Stimulated activated naive CD8-positive, alpha-beta T cell treated with anti-CD3 and anti-CD28 coated beads, Interleukin-15, Interleukin-2, amounts not matched to agents 100 ng/mL and 50 ng/mL, for 24 hours (primary cell): ENCODE results near the gene ZBTB46.

Experiments
- H3K27ac Mint-ChIP-seq: one replicate; pipeline ENCODE4 v1.8.0; 2021; ENCODE audit warnings: mild to moderate bottlenecking, mixed read lengths
- H3K27me3 Mint-ChIP-seq: one replicate; pipeline ENCODE4 v1.8.0; 2021; ENCODE audit warnings: mixed read lengths
- H3K36me3 Mint-ChIP-seq: one replicate; pipeline ENCODE4 v1.8.0; 2021; ENCODE audit warnings: low read depth, mixed read lengths
- H3K4me1 Mint-ChIP-seq: one replicate; pipeline ENCODE4 v1.8.0; 2021; ENCODE audit warnings: low read depth, mixed read lengths
- H3K4me3 Mint-ChIP-seq: one replicate; pipeline ENCODE4 v1.8.0; 2021; ENCODE audit warnings: mild to moderate bottlenecking, mixed read lengths
- H3K9me3 Mint-ChIP-seq: one replicate; pipeline ENCODE4 v1.8.0; 2021; ENCODE audit warnings: mixed read lengths

Gene ZBTB46

DNA sequence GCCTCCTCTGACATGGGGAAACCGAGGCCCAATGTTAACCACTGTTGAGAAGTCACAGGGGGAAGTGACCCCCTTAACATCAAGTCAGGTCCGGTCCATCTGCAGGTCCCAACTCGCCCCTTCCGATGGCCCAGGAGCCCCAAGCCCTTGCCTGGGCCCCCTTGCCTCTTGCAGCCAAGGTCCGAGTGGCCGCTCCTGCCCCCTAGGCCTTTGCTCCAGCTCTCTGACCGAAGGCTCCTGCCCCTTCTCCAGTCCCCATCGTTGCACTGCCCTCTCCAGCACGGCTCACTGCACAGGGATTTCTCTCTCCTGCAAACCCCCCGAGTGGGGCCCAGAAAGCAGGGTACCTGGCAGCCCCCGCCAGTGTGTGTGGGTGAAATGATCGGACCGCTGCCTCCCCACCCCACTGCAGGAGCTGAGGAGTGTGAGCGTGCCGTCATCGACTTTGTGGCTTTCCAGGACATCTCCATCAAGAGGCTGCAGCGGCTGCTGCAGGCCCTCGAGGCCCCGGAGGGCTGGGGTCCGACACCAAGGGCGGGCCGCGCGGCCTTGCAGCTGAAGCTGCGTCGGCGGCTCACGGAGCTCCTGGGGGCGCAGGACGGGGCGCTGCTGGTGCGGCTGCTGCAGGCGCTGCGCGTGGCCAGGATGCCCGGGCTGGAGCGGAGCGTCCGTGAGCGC, 133.1 kb downstream of the ZBTB46 start:
- H3K4me1 Mint-ChIP-seq: peaks cover 35% of the 10 kb centered on the region
- no peak overlapping the region for H3K27ac Mint-ChIP-seq
- no peak overlapping the region for H3K4me3 Mint-ChIP-seq
- no peaks in the 10 kb centered on the region for H3K9me3 Mint-ChIP-seq
- peaks cover 6% of the 10 kb centered on the region for H3K36me3 Mint-ChIP-seq
- no peaks in the 10 kb centered on the region for H3K27me3 Mint-ChIP-seq

DNA sequence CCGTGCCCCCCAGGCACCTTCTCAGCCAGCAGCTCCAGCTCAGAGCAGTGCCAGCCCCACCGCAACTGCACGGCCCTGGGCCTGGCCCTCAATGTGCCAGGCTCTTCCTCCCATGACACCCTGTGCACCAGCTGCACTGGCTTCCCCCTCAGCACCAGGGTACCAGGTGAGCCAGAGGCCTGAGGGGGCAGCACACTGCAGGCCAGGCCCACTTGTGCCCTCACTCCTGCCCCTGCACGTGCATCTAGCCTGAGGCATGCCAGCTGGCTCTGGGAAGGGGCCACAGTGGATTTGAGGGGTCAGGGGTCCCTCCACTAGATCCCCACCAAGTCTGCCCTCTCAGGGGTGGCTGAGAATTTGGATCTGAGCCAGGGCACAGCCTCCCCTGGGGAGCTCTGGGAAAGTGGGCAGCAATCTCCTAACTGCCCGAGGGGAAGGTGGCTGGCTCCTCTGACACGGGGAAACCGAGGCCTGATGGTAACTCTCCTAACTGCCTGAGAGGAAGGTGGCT, 133.7 kb downstream of the ZBTB46 start:
- H3K27me3 Mint-ChIP-seq: no peaks in the 10 kb centered on the region
- H3K4me3 Mint-ChIP-seq: peak overlapping the region; percentile 13
- no peak overlapping the region for H3K27ac Mint-ChIP-seq
- H3K9me3 Mint-ChIP-seq: no peaks in the 10 kb centered on the region
- H3K36me3 Mint-ChIP-seq: peaks cover 8% of the 10 kb centered on the region
- H3K4me1 Mint-ChIP-seq: peaks cover 35% of the 10 kb centered on the region

DNA sequence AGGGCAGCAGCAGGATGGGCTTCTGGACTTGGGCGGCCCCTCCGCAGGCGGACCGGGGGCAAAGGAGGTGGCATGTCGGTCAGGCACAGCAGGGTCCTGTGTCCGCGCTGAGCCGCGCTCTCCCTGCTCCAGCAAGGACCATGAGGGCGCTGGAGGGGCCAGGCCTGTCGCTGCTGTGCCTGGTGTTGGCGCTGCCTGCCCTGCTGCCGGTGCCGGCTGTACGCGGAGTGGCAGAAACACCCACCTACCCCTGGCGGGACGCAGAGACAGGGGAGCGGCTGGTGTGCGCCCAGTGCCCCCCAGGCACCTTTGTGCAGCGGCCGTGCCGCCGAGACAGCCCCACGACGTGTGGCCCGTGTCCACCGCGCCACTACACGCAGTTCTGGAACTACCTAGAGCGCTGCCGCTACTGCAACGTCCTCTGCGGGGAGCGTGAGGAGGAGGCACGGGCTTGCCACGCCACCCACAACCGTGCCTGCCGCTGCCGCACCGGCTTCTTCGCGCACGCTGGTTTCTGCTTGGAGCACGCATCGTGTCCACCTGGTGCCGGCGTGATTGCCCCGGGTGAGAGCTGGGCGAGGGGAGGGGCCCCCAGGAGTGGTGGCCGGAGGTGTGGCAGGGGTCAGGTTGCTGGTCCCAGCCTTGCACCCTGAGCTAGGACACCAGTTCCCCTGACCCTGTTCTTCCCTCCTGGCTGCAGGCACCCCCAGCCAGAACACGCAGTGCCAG, 134.3 kb downstream of the ZBTB46 start, which contains the start of gene TNFRSF6B:
Gene TNFRSF6B (plus strand): TSS at position 25 of the 729 bp plus-strand sequence. CDS start 116 bp downstream, at position 141.
- Mint-ChIP-seq H3K4me3 (peak within 1 kb of the TSS; percentile 13), H3K27ac (no peak within 1 kb of the TSS), H3K36me3 (peaks cover 10% of the 10 kb centered on the region), H3K4me1 (peaks cover 35% of the 10 kb centered on the region), H3K9me3 (no peaks in the 10 kb centered on the region), H3K27me3 (no peaks in the 10 kb centered on the region)

DNA sequence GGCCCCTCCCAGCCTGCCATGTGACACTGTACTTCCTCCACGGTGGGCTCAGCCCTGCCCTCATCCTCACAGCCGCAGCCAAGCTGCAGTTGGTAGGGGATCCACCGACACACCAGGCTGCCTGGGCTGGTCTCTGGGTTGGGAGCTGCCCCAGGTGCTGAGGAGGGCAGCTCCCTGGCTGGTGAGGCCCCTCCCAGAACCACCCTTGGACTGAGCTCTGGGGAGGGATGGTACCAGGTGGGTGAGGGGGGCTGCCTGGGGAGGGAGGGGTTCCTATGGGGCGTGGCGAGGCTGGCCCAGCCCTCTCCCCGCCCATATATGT, 134.8 kb downstream of the ZBTB46 start:
- H3K4me1 Mint-ChIP-seq: peaks cover 35% of the 10 kb centered on the region

DNA sequence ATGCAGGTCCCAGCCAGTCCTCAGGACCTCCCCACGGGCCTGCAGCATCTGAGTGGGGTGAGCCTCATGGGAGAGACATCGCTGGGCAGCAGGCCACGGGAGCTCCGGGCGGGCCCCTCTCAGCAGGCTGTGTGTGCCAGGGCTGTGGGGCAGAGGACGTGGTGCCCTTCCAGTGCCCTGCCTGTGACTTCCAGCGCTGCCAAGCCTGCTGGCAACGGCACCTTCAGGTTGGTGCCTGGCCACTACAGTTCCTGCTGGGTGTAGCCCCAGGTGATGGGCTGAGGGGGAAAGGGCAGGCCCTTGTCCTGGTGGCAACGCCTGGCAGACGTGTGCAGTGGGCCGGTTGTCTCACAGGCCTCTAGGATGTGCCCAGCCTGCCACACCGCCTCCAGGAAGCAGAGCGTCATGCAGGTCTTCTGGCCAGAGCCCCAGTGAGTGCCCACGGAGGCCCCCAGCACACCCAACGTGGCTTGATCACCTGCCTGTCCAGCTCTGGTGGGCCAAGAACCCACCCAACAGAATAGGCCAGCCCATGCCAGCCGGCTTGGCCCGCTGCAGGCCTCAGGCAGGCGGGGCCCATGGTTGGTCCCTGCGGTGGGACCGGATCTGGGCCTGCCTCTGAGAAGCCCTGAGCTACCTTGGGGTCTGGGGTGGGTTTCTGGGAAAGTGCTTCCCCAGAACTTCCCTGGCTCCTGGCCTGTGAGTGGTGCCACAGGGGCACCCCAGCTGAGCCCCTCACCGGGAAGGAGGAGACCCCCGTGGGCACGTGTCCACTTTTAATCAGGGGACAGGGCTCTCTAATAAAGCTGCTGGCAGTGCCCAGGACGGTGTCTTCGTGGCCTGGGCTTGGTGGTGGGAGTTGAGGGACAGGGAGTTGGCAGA, 135.4 kb downstream of the ZBTB46 start:
- Mint-ChIP-seq H3K36me3 (peaks cover 10% of the 10 kb centered on the region), H3K4me1 (peaks cover 35% of the 10 kb centered on the region), H3K9me3 (no peaks in the 10 kb centered on the region)

More for the DNA sequence above, 134.8 kb downstream of the ZBTB46 start:
- H3K27ac Mint-ChIP-seq: no peak overlapping the region
- H3K9me3 Mint-ChIP-seq: no peaks in the 10 kb centered on the region
- peaks cover 10% of the 10 kb centered on the region for H3K36me3 Mint-ChIP-seq
- H3K4me3 Mint-ChIP-seq: no peak overlapping the region
- no peaks in the 10 kb centered on the region for H3K27me3 Mint-ChIP-seq

DNA sequence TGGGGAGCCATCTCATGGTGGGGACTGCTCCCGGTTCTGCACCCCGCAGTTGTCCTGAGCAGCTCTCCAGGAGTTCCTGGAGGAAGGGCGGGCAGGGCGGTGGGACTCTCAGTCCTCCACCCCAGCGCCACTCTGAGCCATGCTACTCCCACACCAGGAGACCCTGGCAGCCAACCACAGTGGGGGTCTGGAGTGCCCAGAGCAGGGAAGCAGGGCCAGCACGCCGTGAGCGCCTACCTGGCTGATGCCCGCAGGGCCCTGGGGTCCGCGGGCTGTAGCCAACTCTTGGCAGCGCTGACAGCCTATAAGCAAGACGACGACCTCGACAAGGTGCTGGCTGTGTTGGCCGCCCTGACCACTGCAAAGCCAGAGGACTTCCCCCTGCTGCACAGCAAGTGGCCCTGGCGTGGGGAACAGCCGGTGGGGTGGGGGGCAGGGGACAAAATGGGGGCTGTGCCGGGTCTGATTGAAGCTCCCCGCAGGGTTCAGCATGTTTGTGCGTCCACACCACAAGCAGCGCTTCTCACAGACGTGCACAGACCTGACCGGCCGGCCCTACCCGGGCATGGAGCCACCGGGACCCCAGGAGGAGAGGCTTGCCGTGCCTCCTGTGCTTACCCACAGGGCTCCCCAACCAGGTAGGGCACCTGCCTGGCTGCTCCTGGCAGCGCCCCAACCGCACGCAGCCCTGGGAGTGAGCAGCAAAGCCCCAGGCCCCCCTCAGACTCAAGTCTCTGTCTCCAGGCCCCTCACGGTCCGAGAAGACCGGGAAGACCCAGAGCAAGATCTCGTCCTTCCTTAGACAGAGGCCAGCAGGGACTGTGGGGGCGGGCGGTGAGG, 136.3 kb downstream of the ZBTB46 start:
- H3K27ac Mint-ChIP-seq: no peak overlapping the region
- H3K36me3 Mint-ChIP-seq: peaks cover 10% of the 10 kb centered on the region
- H3K9me3 Mint-ChIP-seq: no peaks in the 10 kb centered on the region

More for the DNA sequence above, 135.4 kb downstream of the ZBTB46 start:
- Mint-ChIP-seq H3K27me3 (no peaks in the 10 kb centered on the region), H3K4me3 (no peak overlapping the region), H3K27ac (no peak overlapping the region)

DNA sequence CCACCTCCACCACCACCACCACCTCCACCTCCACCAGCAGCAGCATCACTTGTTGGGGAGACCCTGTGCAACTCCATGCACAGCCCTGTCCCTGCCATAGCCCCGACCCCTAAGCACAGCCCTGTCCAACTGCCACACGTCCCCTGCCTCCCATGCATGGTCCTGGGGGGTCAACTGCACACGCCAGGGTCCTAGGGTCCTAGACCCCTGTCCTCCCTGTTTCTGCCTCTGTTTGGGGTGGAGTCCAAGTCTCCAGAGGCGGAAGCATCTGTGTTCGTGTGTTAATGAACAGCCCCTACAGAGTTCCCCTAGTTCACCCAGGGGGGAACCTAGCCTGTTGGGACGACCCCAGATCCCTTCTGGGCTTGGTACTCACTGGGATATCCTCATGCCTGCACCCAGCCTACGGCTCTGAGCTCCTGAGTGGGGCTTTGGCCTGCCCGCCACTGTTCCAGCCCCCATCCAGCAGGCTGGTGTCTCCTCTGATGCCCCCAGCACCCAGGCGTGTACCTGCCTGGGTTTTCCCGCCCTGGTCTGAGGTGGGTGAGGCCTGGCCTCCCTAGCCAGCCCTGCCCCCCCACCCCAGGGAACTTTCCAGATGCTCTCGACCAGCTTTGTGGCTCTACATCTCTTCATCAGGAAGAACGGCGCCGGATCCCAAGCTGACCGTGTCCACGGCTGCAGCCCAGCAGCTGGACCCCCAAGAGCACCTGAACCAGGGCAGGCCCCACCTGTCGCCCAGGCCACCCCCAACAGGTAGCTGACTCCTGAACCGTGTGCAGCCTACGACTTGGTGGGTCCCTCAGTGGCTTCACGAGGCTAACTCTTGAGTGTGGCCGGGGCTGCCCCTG, 137.1 kb downstream of the ZBTB46 start:
- H3K27me3 Mint-ChIP-seq: no peaks in the 10 kb centered on the region
- H3K27ac Mint-ChIP-seq: peak overlapping the region; percentile 86
- H3K4me1 Mint-ChIP-seq: peaks cover 25% of the 10 kb centered on the region
- H3K36me3 Mint-ChIP-seq: peaks cover 10% of the 10 kb centered on the region
- H3K9me3 Mint-ChIP-seq: no peaks in the 10 kb centered on the region
- H3K4me3 Mint-ChIP-seq: peak overlapping the region; percentile 32

More for the DNA sequence above, 136.3 kb downstream of the ZBTB46 start:
- Mint-ChIP-seq H3K27me3 (no peaks in the 10 kb centered on the region), H3K4me1 (peaks cover 31% of the 10 kb centered on the region), H3K4me3 (no peak overlapping the region)
